Neuron (in vitro differentiated cells): ENCODE measurements around the gene SRP68.

Experiments
- H2AFZ ChIP-seq: one replicate; pipeline ENCODE4 v1.6.1; 2013; ENCODE audit warnings: low read depth, mild to moderate bottlenecking, inconsistent platforms, low read length, moderate library complexity
- H3K27me3 ChIP-seq: one replicate; pipeline ENCODE4 v1.6.1; 2013; ENCODE audit warnings: low read length; ENCODE audit not compliant: insufficient read depth
- H3K36me3 ChIP-seq: one replicate; pipeline ENCODE4 v1.6.1; 2013; ENCODE audit warnings: low read length; ENCODE audit not compliant: insufficient read depth
- H3K4me1 ChIP-seq: one replicate; pipeline ENCODE4 v1.6.1; 2013; ENCODE audit warnings: low read length; ENCODE audit not compliant: insufficient read depth
- H3K4me3 ChIP-seq: 2 replicates; pipeline ENCODE4 v1.5.1; 2013; ENCODE audit warnings: mild to moderate bottlenecking, low read length, moderate library complexity
- H3K9me3 ChIP-seq: one replicate; pipeline ENCODE4 v1.6.1; 2013; ENCODE audit warnings: low read length

SRP68 gene

DNA sequence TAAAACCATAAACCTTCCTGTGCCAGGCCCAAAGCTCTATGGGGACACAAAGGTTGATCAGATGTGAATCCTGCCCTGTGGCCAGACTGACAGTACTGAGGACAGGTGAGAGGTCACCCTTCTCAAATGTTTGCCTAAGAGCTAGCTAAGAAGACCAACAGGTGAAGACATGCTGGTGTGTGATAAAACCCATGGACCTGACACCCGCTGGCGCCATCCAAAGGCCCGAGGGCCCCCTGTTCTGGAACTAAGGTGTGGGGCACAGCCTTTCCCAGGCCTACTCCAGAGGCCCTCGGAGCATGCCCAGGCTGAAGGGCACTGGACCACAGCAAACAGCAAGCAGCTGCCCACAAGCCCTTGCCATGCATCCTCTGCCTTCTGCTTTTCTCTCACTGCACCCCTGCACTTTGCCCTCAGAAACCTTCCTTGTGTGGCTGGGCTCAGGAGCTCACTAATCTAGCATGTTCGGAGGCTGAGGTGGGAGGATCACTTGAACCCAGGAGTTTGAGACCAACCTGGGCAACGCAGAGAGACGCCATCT, 76.9 kb downstream of the SRP68 start:
- Histone ChIP-seq H3K4me3 (no peak overlapping the region), H3K36me3 (peaks cover 7% of the 10 kb centered on the region), H3K9me3 (no peaks in the 10 kb centered on the region), H2AFZ (no peak overlapping the region), H3K4me1 (no peaks in the 10 kb centered on the region), H3K27me3 (no peaks in the 10 kb centered on the region)

DNA sequence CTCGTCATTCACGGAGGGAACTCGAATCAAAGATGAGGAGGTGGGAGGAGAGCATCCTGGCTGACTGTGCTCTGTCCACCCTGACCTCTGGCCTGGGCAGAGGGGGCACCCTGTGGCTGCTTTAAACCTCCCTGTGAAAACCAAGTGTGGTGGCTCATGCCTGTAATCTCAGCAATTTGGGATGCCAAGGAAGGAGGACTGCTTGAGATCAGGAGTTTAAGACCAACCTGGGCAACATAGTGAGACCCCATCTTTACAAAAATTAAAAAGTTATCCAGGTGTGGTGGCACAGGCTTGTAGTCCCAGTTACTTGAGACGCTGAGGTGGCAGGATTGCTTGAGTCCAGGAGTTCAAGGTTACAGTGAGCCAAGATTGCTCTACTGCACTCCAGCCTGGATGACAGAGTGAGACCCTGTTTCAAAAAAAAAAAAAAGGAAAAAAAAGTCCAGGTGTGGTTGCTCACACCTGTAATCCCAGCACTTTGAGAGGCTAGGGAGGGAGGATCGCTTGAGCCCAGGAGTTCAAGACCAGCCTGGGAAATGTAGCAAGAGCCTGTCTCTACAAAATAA, 77.4 kb downstream of the SRP68 start:
- Histone ChIP-seq H3K9me3 (no peaks in the 10 kb centered on the region), H3K36me3 (peaks cover 7% of the 10 kb centered on the region), H2AFZ (no peak overlapping the region), H3K27me3 (no peaks in the 10 kb centered on the region), H3K4me3 (no peak overlapping the region), H3K4me1 (no peaks in the 10 kb centered on the region)

DNA sequence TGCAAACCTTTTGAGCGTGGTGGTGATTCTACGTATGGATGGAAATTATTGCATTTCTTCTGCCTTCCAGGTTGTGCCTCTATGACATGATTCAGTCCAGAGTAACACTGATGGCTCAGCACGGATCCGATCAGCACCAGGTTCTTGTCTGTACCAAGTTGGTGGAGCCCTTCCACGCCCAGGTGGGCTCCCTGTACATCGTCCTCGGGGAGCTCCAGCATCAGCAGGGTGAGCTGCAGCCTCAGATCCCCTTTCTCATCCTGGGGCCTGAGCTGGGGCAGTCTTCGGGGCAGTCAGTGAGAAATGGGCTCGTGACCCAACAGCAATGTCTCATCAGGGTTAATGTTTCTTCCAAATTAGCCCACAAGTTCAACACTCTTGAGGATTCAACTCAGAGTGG, 80.9 kb downstream of the SRP68 start:
- H3K4me1 ChIP-seq: no peaks in the 10 kb centered on the region
- H3K4me3 ChIP-seq: no peak overlapping the region
- H3K36me3 ChIP-seq: peaks cover 7% of the 10 kb centered on the region
- no peak overlapping the region for H2AFZ ChIP-seq
- no peaks in the 10 kb centered on the region for H3K9me3 ChIP-seq
- no peaks in the 10 kb centered on the region for H3K27me3 ChIP-seq
